RWPE1 (cell line): ENCODE results near the gene SRA1.
"Not testable (repeated sequence)": the region's sequence is repeated elsewhere in the genome, so short reads cannot be mapped to it uniquely, and the experiment has no call there.

ENCODE experiments used
- CTCF ChIA-PET: fragments of 350-600 bp; sonication (Branson Sonifier 250); formaldehyde crosslinking; extraction: SDS; loops from one replicate; lab custom pipeline; 2021; lab: Yijun Ruan, JAX
- POLR2A ChIA-PET: fragments of 400-600 bp; formaldehyde crosslinking; extraction: SDS; loops from one replicate; lab custom pipeline; 2020; ENCODE audit warnings: antibody characterized with exemption; ENCODE audit not compliant: low non-redundant PET; lab: Yijun Ruan, JAX
- DNase-seq: peaks from one replicate; pipeline ENCODE4 v3.0.0; 2012; ENCODE audit warnings: low spot score
- H3K27ac ChIP-seq: fragments of 450-650 bp; 2 replicates; pipeline ENCODE4 v1.5.1; 2017
- TF ChIP-seq, protein P1 (sequence below): fragments of 450-650 bp; conservative IDR thresholded peaks from 2 replicates; pipeline ENCODE4 v1.5.1; 2017; ENCODE audit warnings: low read depth, mild to moderate bottlenecking

Gene SRA1

GRCh38 chr5:140590861-140591260 lies 33.6 kb upstream of the SRA1 start:
- no peak for DNase-seq
- TF ChIP-seq, protein P1, sequence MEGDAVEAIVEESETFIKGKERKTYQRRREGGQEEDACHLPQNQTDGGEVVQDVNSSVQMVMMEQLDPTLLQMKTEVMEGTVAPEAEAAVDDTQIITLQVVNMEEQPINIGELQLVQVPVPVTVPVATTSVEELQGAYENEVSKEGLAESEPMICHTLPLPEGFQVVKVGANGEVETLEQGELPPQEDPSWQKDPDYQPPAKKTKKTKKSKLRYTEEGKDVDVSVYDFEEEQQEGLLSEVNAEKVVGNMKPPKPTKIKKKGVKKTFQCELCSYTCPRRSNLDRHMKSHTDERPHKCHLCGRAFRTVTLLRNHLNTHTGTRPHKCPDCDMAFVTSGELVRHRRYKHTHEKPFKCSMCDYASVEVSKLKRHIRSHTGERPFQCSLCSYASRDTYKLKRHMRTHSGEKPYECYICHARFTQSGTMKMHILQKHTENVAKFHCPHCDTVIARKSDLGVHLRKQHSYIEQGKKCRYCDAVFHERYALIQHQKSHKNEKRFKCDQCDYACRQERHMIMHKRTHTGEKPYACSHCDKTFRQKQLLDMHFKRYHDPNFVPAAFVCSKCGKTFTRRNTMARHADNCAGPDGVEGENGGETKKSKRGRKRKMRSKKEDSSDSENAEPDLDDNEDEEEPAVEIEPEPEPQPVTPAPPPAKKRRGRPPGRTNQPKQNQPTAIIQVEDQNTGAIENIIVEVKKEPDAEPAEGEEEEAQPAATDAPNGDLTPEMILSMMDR: no peak
- ChIA-PET CTCF (interaction anchor here (0.6 kb wide), 1 partner anchor 598 kb away, joined by 4 read pairs; no protein-coding TSS in a partner anchor), POLR2A (no interaction called here)
- no peak overlapping the region for H3K27ac ChIP-seq

DNA sequence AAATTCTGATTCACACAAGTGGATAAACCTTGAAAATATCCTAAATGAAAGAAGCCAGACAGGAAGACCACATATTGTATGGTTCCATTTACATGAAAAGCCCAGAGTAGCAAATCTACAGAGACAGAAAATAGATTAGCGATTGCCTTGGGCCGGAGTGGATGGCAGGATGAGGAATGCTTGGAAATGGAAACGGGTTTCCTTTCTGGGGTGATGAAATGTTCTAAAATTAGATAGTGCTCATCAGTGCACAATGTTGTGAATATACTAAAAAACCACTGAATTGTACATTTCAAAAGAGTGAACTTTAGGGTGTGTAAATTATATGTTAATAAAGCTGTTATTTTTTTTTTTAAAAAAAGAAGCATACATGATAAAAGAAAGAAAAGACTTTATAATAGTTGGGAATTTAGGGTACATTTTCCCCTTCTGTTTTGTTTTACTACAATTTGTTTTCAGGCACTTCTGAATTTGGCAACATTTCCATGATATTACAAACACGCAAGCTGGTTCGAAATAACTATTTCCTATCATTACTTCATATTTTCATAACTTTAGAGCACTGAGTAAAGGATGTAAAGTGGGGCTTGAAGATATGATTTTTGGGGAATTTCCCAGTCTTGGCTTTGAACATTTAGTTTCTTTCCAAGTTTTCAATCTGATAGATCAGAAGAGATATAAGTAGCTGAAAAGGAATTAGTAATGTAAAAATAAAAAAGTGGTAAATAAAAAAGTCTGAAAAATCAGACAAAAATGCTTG lies 31.2 kb upstream of the SRA1 start:
- TF ChIP-seq, protein P1: no peak
- no peak overlapping the region for H3K27ac ChIP-seq
- ChIA-PET POLR2A (no interaction called here), CTCF (interaction anchor here (0.6 kb wide), 1 partner anchor 14 kb away, joined by 3 read pairs; no protein-coding TSS in a partner anchor)
- no peak for DNase-seq

- CTCF ChIA-PET: interaction anchor here (0.7 kb wide), 1 partner anchor 162 kb away, joined by 3 read pairs; no protein-coding TSS in a partner anchor
- DNase-seq: no peak
- TF ChIP-seq, protein P1: no peak
- POLR2A ChIA-PET: no interaction called here
- H3K27ac ChIP-seq: no peak overlapping the region
Observed at GRCh38 chr5:140587495-140587894, 30.2 kb upstream of the SRA1 start.

- POLR2A ChIA-PET, DNase-seq, CTCF ChIA-PET: not testable (repeated sequence)
Observed at GRCh38 chr5:140579188-140579747, 22.0 kb upstream of the SRA1 start.

GRCh38 chr5:140576776-140577201 lies 19.5 kb upstream of the SRA1 start:
- TF ChIP-seq, protein P1: no peak
- H3K27ac ChIP-seq: no peak overlapping the region
- ChIA-PET POLR2A (no interaction called here), CTCF (interaction anchor here (0.6 kb wide), 1 partner anchor 425 kb away, joined by 3 read pairs; no protein-coding TSS in a partner anchor)
- DNase-seq: no peak

More at GRCh38 chr5:140579188-140579747, 22.0 kb upstream of the SRA1 start:
- not testable (repeated sequence) for H3K27ac ChIP-seq

- POLR2A ChIA-PET: interaction anchor here (0.6 kb wide), 1 partner anchor 18 kb away, joined by 5 read pairs; no protein-coding TSS in a partner anchor
- no peak overlapping the region for H3K27ac ChIP-seq
- TF ChIP-seq, protein P1: no peak
- no peak for DNase-seq
- CTCF ChIA-PET: interaction anchor here (1.2 kb wide), 1 partner anchor 73 kb away, joined by 3 read pairs; the partner anchor contains the start of gene IK
Observed at GRCh38 chr5:140575309-140575708, 18.0 kb upstream of the SRA1 start.
